Stimulated activated CD8-positive, alpha-beta memory T cell treated with anti-CD3 and anti-CD28 coated beads, Interleukin-12 subunit alpha, Interleukin-12 subunit beta, amount 100 ng/mL, for 24 hours (primary cell): ENCODE results near the gene NOD1.
"Not testable (repeated sequence)": the region's sequence is repeated elsewhere in the genome, so short reads cannot be mapped to it uniquely, and the experiment has no call there.

ENCODE experiments used
- DNase-seq: peaks from one replicate; pipeline ENCODE4 v3.0.0-alpha.2; 2020; ENCODE audit errors: extremely low read depth

NOD1 gene

GRCh38 chr7:30447466-30447865 is 31.1 kb downstream of the NOD1 start:
- DNase-seq: no peak

GRCh38 chr7:30446266-30446665 is 32.3 kb downstream of the NOD1 start:
- no peak for DNase-seq

- DNase-seq: peak; percentile 38
Measured at GRCh38 chr7:30445770-30446169, 32.8 kb downstream of the NOD1 start.

- DNase-seq: no peak
Measured at GRCh38 chr7:30437823-30438574, 40.6 kb downstream of the NOD1 start.

GRCh38 chr7:30436518-30436917 is 42.1 kb downstream of the NOD1 start:
- DNase-seq: no peak

GRCh38 chr7:30436046-30436445 is 42.5 kb downstream of the NOD1 start:
- DNase-seq: no peak

GRCh38 chr7:30434140-30434799 is 44.3 kb downstream of the NOD1 start:
- DNase-seq: no peak

- DNase-seq: no peak
Measured at GRCh38 chr7:30433506-30433905, 45.1 kb downstream of the NOD1 start.

- no peak for DNase-seq
Measured at GRCh38 chr7:30433082-30433481, 45.5 kb downstream of the NOD1 start.

GRCh38 chr7:30430777-30431176 is 47.8 kb downstream of the NOD1 start:
- DNase-seq: no peak

- no peak for DNase-seq
Measured at GRCh38 chr7:30430276-30430675, 48.3 kb downstream of the NOD1 start.

- DNase-seq: no peak
Measured at GRCh38 chr7:30429156-30429530, 49.4 kb downstream of the NOD1 start.

GRCh38 chr7:30428246-30429155 is 50.1 kb downstream of the NOD1 start:
- DNase-seq: no peak

GRCh38 chr7:30427296-30428070 is 51.1 kb downstream of the NOD1 start:
- no peak for DNase-seq

GRCh38 chr7:30424506-30424905 is 54.1 kb downstream of the NOD1 start:
- DNase-seq: no peak

- DNase-seq: no peak
Measured at GRCh38 chr7:30423788-30424505, 54.6 kb downstream of the NOD1 start.

GRCh38 chr7:30422922-30423321 is 55.7 kb downstream of the NOD1 start:
- no peak for DNase-seq

GRCh38 chr7:30421647-30422196 is 56.9 kb downstream of the NOD1 start:
- DNase-seq: no peak

- DNase-seq: no peak
Measured at GRCh38 chr7:30420662-30421061, 57.9 kb downstream of the NOD1 start.

GRCh38 chr7:30420080-30420479 is 58.5 kb downstream of the NOD1 start:
- not testable (repeated sequence) for DNase-seq

GRCh38 chr7:30413864-30414263 is 64.7 kb downstream of the NOD1 start:
- no peak for DNase-seq
